Measurements from ENCODE around the gene LACTBL1.

GRCh38 chr1:22932803-22933470 lies 39.7 kb downstream of the LACTBL1 start:
- TF ChIP-seq, protein P1, sequence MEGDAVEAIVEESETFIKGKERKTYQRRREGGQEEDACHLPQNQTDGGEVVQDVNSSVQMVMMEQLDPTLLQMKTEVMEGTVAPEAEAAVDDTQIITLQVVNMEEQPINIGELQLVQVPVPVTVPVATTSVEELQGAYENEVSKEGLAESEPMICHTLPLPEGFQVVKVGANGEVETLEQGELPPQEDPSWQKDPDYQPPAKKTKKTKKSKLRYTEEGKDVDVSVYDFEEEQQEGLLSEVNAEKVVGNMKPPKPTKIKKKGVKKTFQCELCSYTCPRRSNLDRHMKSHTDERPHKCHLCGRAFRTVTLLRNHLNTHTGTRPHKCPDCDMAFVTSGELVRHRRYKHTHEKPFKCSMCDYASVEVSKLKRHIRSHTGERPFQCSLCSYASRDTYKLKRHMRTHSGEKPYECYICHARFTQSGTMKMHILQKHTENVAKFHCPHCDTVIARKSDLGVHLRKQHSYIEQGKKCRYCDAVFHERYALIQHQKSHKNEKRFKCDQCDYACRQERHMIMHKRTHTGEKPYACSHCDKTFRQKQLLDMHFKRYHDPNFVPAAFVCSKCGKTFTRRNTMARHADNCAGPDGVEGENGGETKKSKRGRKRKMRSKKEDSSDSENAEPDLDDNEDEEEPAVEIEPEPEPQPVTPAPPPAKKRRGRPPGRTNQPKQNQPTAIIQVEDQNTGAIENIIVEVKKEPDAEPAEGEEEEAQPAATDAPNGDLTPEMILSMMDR (conservative IDR thresholded peaks at IDR 0.05): no peak
- TF ChIP-seq EZH2 (IDR thresholded peaks at IDR 0.05; ENCODE audit: low read depth): no peak
